H1 (cell line): Measurements from ENCODE around the gene SPG11. TPM values are rescaled to one million over a fixed set of nuclear protein-coding genes. Genes with fewer than 3 reads are reported as not detected.

Experiments used
- CTCF ChIA-PET: fragments of 300-600 bp; sonication (Branson Sonifier 250); formaldehyde crosslinking; loops from one replicate; lab custom pipeline; 2021; ENCODE audit not compliant: partially characterized antibody; lab: Charles Lee
- POLR2A ChIA-PET: fragments of 300-600 bp; sonication (Branson Sonifier 250); formaldehyde crosslinking; loops from one replicate; lab custom pipeline; 2021; ENCODE audit warnings: inconsistent platforms; ENCODE audit not compliant: partially characterized antibody; lab: Charles Lee
- DNase-seq, 2 experiments: peaks; one replicate each; pipeline versions ENCODE4 v3.0.0 to v3.0.0-alpha.2; 2010 to 2022; ENCODE audit warnings: low spot score in 2 of 2, low read depth in 1 of 2, mixed read lengths in 1 of 2
- FAIRE-seq: peaks from 2 replicates; lab custom pipeline; 2011; peaks lifted over from hg19 to GRCh38; lab: Jason Lieb, UNC
- H2AFZ ChIP-seq: 2 replicates; pipeline ENCODE4 v1.8.1; 2012; ENCODE audit warnings: low read length, inconsistent platforms
- H2AK5ac ChIP-seq: 2 replicates; pipeline ENCODE4 v1.6.1; 2013; ENCODE audit warnings: low read depth, low read length
- H2BK120ac ChIP-seq: replicated peaks from 2 replicates; pipeline ENCODE3; 2013; ENCODE audit warnings: low read depth, low read length, inconsistent platforms
- H2BK12ac ChIP-seq: 2 replicates; pipeline ENCODE4 v1.6.1; 2013; ENCODE audit warnings: low read depth, low read length
- H2BK15ac ChIP-seq: 2 replicates; pipeline ENCODE4 v1.6.1; 2013; ENCODE audit warnings: low read length
- H2BK20ac ChIP-seq: 2 replicates; pipeline ENCODE4 v1.6.1; 2013; ENCODE audit warnings: low read length
- H2BK5ac ChIP-seq: 2 replicates; pipeline ENCODE4 v1.6.1; 2013; ENCODE audit warnings: low read depth, low read length
- H3K14ac ChIP-seq: 2 replicates; pipeline ENCODE4 v1.6.1; 2013; ENCODE audit warnings: inconsistent platforms; ENCODE audit not compliant: insufficient read length
- H3K18ac ChIP-seq: 2 replicates; pipeline ENCODE4 v1.6.1; 2013; ENCODE audit warnings: low read length; ENCODE audit errors: extremely low read depth
- H3K23ac ChIP-seq: 2 replicates; pipeline ENCODE4 v1.6.1; 2013; ENCODE audit warnings: inconsistent platforms; ENCODE audit not compliant: insufficient read length
- H3K23me2 ChIP-seq: 2 replicates; pipeline ENCODE4 v1.6.1; 2013; ENCODE audit warnings: low read depth, low read length
- H3K27ac ChIP-seq: 2 replicates; pipeline ENCODE4 v1.6.1; 2011; ENCODE audit warnings: low read depth, low read length, inconsistent platforms
- H3K27me3 ChIP-seq, 4 experiments: replicated peaks in 1 of 4; 1 replicate in 1 of 4; 2 replicates in 3 of 4; pipeline versions ENCODE4 v1.6.1 to v1.8.1; 2011 to 2013; ENCODE audit warnings: low read length in 3 of 4, mild to moderate bottlenecking in 3 of 4, inconsistent platforms in 2 of 4, mixed read lengths in 2 of 4, moderate library complexity in 1 of 4; ENCODE audit not compliant: control insufficient read depth in 3 of 4, insufficient read depth in 3 of 4; ENCODE audit errors: extremely low read depth in 1 of 4
- H3K36me3 ChIP-seq, 4 experiments: 2 replicates each; pipeline versions ENCODE4 v1.6.1 to v1.8.1; 2011 to 2013; ENCODE audit warnings: mild to moderate bottlenecking in 4 of 4, low read length in 3 of 4, moderate library complexity in 2 of 4, control low read depth in 1 of 4, inconsistent platforms in 1 of 4; ENCODE audit not compliant: insufficient read depth in 4 of 4, control insufficient read depth in 2 of 4
- H3K4ac ChIP-seq: replicated peaks from 2 replicates; pipeline ENCODE3; 2013; ENCODE audit warnings: low read length, low read depth, mixed read lengths, inconsistent platforms; ENCODE audit not compliant: insufficient read length
- H3K4me1 ChIP-seq, 4 experiments: replicated peaks in 1 of 4; 1 replicate in 1 of 4; 2 replicates in 3 of 4; pipeline versions ENCODE4 v1.6.1 to v1.8.1; 2011 to 2013; ENCODE audit warnings: low read length in 3 of 4, inconsistent platforms in 2 of 4, mixed read lengths in 1 of 4; ENCODE audit not compliant: insufficient read depth in 4 of 4, control insufficient read depth in 3 of 4
- H3K4me2 ChIP-seq, 2 experiments: 2 replicates each; pipeline versions ENCODE4 v1.6.1 to v1.8.1; 2011 to 2013; ENCODE audit warnings: low read depth in 2 of 2, low read length in 2 of 2, control low read depth in 1 of 2, inconsistent platforms in 1 of 2, mild to moderate bottlenecking in 1 of 2; ENCODE audit not compliant: insufficient read depth in 1 of 2
- H3K4me3 ChIP-seq, 4 experiments: fragments of 200-600, 300-600 bp in 1 of 4; sonication (generic), shearing (Covaris generic), sonication (Bioruptor Twin) in 1 of 4; 2 replicates each; pipeline versions ENCODE4 v1.5.1 to v1.8.1; 2011 to 2016; ENCODE audit warnings: low read length in 4 of 4, low read depth in 3 of 4, control low read depth in 2 of 4, inconsistent platforms in 2 of 4, mild to moderate bottlenecking in 2 of 4, mixed read lengths in 1 of 4, moderate library complexity in 1 of 4; ENCODE audit not compliant: insufficient read depth in 2 of 4; ENCODE audit errors: extremely low read depth in 1 of 4
- H3K56ac ChIP-seq: replicated peaks from 2 replicates; pipeline ENCODE3; 2013; ENCODE audit warnings: low read depth, mild to moderate bottlenecking, mixed read lengths, low read length, inconsistent platforms; ENCODE audit not compliant: insufficient read length
- H3K79me1 ChIP-seq: 2 replicates; pipeline ENCODE4 v1.6.1; 2013; ENCODE audit warnings: low read depth, low read length, control low read depth
- H3K79me2 ChIP-seq, 2 experiments: 2 replicates each; pipeline versions ENCODE4 v1.6.1 to v1.8.1; 2012 to 2013; ENCODE audit warnings: low read length in 2 of 2, mild to moderate bottlenecking in 2 of 2, inconsistent platforms in 1 of 2; ENCODE audit not compliant: insufficient read depth in 2 of 2, control insufficient read depth in 1 of 2
- H3K9ac ChIP-seq, 4 experiments: replicated peaks in 1 of 4; 1 replicate in 1 of 4; 2 replicates in 3 of 4; pipeline versions ENCODE4 v1.6.1 to v1.8.1; 2011 to 2013; ENCODE audit warnings: low read depth in 3 of 4, low read length in 3 of 4, control low read depth in 2 of 4, mild to moderate bottlenecking in 2 of 4, moderate library complexity in 2 of 4, inconsistent platforms in 1 of 4; ENCODE audit errors: extremely low read depth in 1 of 4
- H3K9me3 ChIP-seq, 2 experiments: 2 replicates each; pipeline versions ENCODE4 v1.6.1 to v1.8.1; 2012 to 2013; ENCODE audit warnings: mild to moderate bottlenecking in 2 of 2, moderate library complexity in 2 of 2, control low read depth in 1 of 2, inconsistent platforms in 1 of 2, low read depth in 1 of 2, low read length in 1 of 2, mixed read lengths in 1 of 2; ENCODE audit not compliant: insufficient read depth in 2 of 2
- H4K20me1 ChIP-seq, 2 experiments: replicated peaks in 1 of 2; 2 replicates each; pipeline versions ENCODE3 to v1.8.1; 2011 to 2013; ENCODE audit warnings: inconsistent platforms in 2 of 2, low read length in 2 of 2, mild to moderate bottlenecking in 1 of 2; ENCODE audit not compliant: insufficient read depth in 2 of 2, control insufficient read depth in 1 of 2
- H4K5ac ChIP-seq: 2 replicates; pipeline ENCODE4 v1.6.1; 2013; ENCODE audit warnings: low read length, low read depth, mixed read lengths, inconsistent platforms; ENCODE audit not compliant: insufficient read length
- H4K8ac ChIP-seq: 2 replicates; pipeline ENCODE4 v1.8.0; 2013; ENCODE audit warnings: mild to moderate bottlenecking, moderate library complexity, low read length, inconsistent platforms; ENCODE audit not compliant: insufficient read depth; ENCODE audit errors: extremely low read depth
- H4K91ac ChIP-seq: replicated peaks from 2 replicates; pipeline ENCODE3; 2013; ENCODE audit warnings: low read length, mixed read lengths, inconsistent platforms; ENCODE audit not compliant: insufficient read length
- BRCA1 ChIP-seq: IDR thresholded peaks from 2 replicates; pipeline ENCODE4 v1.6.1; 2012; ENCODE audit warnings: low read depth, low read length, improper control_type of control experiment
- KDM4A ChIP-seq: IDR thresholded peaks from one replicate; pipeline ENCODE4 v1.7.1; 2012; ENCODE audit warnings: low read depth, mild to moderate bottlenecking, moderate library complexity, low read length, inconsistent platforms; ENCODE audit not compliant: severe bottlenecking
- NANOG ChIP-seq: IDR thresholded peaks from 2 replicates; pipeline ENCODE4 v1.6.1; 2011; ENCODE audit warnings: low read length, low read depth, mild to moderate bottlenecking, inconsistent platforms; ENCODE audit not compliant: insufficient read depth, poor library complexity, severe bottlenecking
- RAD21 ChIP-seq, 2 experiments: IDR thresholded peaks in 1 of 2; conservative IDR thresholded peaks in 1 of 2; 2 replicates each; pipeline ENCODE4 v1.6.1; 2011; ENCODE audit warnings: low read depth in 2 of 2, low read length in 2 of 2, improper control_type of control experiment in 1 of 2, inconsistent platforms in 1 of 2, mild to moderate bottlenecking in 1 of 2, moderate library complexity in 1 of 2
- SIRT6 ChIP-seq: IDR thresholded peaks from one replicate; pipeline ENCODE4 v1.7.1; 2012; ENCODE audit warnings: low read length, inconsistent platforms
- polyA plus RNA-seq, 7 experiments: library from polyadenylated mRNA; depleted of rRNA in 3 of 7; stranded (reverse) in 5 of 7; unstranded in 2 of 7; fragments of >200 nt in 5 of 7; fragments of 200-250 nt in 2 of 7; gene quantifications; 1 replicate in 5 of 7; 2 replicates in 1 of 7; 4 replicates in 1 of 7; pipeline versions ENCODE4 v1.2.1 to v1.2.3, GENCODE V29; 2011 to 2013; ENCODE audit warnings: missing spikeins in 2 of 7, mixed read lengths in 2 of 7
- total RNA-seq: library from RNA; stranded (reverse); fragmentation: NEBNext Ultra II Directional; extraction: Animal tissue kit (Norgen Biotek cat#: 25700); gene quantifications from 2 replicates; pipeline ENCODE4 v1.2.1, GENCODE V29; 2021

Gene SPG11
- total and polyA plus RNA-seq, 2 of the 8 experiments (the other 6 are each of a cell fraction or from before 2014, with no cell fraction given) = 37.1 to 38.6 TPM

DNA sequence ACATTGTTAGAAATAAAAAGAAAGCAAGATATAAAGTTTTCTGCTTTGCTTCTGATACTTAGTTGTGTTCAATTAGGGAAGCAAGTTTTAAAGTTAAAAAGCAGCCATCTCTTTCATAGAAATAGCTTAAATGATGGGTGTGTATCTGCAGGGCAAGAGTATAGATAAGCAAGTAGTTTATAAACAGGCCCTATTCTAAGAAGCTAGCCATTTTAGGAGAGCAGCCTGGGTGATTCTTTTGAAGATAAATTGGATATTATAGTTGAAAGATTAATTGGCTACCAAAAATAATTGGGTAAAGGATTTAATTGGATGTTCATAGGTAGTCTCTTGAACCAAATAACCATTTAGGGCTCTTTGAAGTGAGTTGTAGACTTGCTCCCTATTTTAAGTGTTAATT lies 120.9 kb downstream of the SPG11 start:
- Histone ChIP-seq H3K4me1 (peaks cover 0 to 4% (median 0%) of the 10 kb centered on the region in 4 experiments; a peak in 3 of 7 replicates), H3K23ac (no peak overlapping the region), H3K79me2 (peaks cover 3 to 82% of the 10 kb centered on the region in 2 experiments; a peak in 3 of 4 replicates), H3K27ac (no peak overlapping the region), H3K27me3 (no peaks in the 10 kb centered on the region), H2BK12ac (no peak overlapping the region), H4K5ac (no peak overlapping the region), H4K91ac (no peak overlapping the region), H3K23me2 (0 out of 2 replicates have a peak, but pooled peaks cover 2% of the 10 kb centered on the region), H3K36me3 (peaks cover 0 to 23% (median 5%) of the 10 kb centered on the region in 4 experiments; a peak in 6 of 8 replicates), H3K4me3 (no peak overlapping the region), H2AFZ (no peak overlapping the region), H3K14ac (no peak overlapping the region), H3K9ac (no peak overlapping the region), H4K20me1 (peaks cover 0 to 4% of the 10 kb centered on the region in 2 experiments), H3K4me2 (no peak overlapping the region), H2BK120ac (no peak overlapping the region), H3K79me1 (no peaks in the 10 kb centered on the region), H3K18ac (no peak overlapping the region), H3K4ac (no peak overlapping the region), H2BK15ac (no peak overlapping the region), H3K9me3 (no peaks in the 10 kb centered on the region), H4K8ac (no peak overlapping the region), H2AK5ac (no peak overlapping the region), H2BK5ac (no peak overlapping the region), H3K56ac (no peak overlapping the region), H2BK20ac (no peak overlapping the region)
- FAIRE-seq (no peak), DNase-seq (no peak)
- CTCF ChIA-PET = no interaction called here
- POLR2A ChIA-PET = interaction anchor here (1.5 kb wide), 1 partner anchor 10 kb away, joined by 7 read pairs; no protein-coding TSS in a partner anchor
- TF ChIP-seq SIRT6 (no peak), BRCA1 (no peak), KDM4A (no peak), RAD21 (IDR thresholded peaks at IDR 0.05 in 1 of 2, conservative IDR thresholded peaks at IDR 0.05 in 1 of 2; ENCODE audit: low read depth in 2 of 2, low read length in 2 of 2) (no peak), NANOG (no peak)
